CD4-positive, alpha-beta T cell treated with Interleukin-15 for 4 hours (primary cell): Measurements from ENCODE around the gene SBF2.
"Not testable (repeated sequence)": the region's sequence is repeated elsewhere in the genome, so short reads cannot be mapped to it uniquely, and the experiment has no call there.

Experiments used
- DNase-seq: peaks from one replicate; pipeline ENCODE4 v3.0.0-alpha.2; 2020; ENCODE audit warnings: low spot score

SBF2 gene

DNA sequence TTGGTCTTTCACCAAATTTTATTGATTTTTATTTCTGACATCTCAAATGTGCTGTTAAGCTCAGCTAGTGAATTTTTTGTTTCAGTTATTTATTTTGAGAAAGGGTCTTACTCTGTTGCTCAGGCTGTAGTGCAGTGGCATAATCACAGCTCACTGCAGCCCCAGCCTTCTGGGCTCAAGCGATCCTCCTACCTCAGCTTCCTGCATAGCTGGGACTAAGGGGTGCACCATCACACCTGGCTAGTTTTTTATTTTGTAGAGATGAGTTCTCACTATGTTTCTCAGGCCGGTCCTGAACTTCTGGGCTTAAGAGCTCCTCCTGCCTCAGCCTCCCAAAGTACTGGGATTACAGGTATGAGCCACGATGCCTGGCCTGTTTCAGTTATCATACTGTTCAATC is 282.0 kb downstream of the SBF2 start:
- no peak for DNase-seq

DNA sequence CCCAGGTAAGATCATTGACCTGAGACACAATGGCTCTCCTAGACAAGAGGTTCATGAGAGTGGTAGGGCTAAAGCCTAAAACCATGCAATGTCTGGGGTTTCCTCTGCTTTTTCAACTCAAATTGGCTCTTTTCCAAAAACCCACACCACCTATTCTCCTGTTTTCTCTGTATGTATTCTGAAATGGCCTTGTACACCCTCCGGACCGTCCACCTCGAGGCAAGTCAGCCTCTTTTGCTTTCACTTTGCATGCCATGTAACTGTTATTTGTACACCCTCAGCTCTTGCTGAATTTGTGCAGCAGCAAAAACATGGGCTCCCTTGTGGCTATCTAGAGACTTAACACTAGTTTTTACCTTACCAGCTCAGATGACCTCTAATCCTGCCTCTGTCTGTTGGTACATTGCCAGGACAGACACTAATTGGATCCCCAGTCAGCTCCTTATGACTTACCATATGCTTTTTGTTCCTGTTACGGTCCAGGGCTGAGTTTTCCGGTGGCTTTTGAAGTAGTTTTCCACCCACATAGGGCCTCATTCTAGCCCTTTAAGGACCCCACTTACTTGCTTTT is 288.0 kb downstream of the SBF2 start:
- DNase-seq: no peak

DNA sequence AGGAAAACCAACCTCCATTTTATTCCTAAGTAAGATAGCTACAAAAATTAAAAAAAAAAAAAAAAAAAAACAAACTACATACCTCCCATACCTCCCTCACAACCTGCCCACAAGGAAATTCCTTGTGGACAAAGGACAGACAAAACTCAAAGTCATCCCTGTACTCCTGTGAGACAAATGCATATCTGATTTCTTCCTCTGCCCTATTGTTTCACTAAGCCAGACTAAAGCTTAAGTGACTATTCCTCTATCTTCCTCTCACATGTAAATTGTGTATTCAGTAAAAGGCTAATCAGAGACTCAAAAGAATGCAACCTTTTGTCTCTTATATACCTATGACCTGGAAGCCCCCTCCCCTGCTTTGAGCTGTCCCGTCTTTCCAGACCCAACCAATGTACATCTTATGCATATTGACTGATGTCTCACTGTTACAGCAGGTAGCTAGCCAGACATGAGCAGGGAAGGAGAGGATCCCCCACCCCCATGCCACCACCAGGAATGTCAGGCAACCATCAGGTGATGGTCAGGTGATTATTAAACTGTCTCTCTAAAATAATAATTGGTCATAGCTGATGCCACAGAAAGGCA is 289.4 kb downstream of the SBF2 start:
- DNase-seq: no peak

DNA sequence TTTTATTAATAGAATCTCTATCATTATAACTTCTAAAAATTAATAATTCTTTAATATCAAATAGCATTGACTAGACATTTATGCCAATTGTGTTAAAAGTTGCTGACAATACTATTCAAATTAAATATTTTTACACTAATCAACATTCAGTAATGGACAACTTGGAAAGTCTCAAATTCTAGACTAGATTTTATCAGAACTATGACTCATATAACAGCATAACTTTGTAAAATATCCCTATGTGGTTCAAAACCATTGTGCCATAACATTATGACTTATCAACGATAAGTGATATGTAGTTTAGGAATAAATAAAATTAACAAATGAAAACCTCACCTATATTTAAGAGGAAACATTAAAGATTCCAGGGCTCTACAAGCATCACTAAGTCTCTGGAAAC is 291.8 kb downstream of the SBF2 start:
- no peak for DNase-seq

DNA sequence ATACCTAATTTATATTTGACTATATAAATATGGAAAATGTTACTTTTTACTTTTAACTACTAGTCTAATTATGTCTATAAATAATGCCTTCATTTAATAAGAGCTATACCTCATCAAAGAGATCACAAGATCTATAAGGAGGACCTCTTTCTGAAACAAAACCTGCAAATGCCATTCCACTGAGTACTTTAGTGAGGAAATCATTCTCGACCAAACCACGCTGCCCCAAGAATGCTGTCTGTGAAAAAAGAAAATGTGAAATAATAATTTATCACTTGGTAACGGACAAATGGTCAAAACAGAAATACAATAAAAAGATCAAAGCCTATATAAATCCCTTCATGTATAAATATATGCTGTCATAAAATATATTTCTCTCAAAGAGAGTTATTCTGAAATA is 301.7 kb downstream of the SBF2 start:
- no peak for DNase-seq

DNA sequence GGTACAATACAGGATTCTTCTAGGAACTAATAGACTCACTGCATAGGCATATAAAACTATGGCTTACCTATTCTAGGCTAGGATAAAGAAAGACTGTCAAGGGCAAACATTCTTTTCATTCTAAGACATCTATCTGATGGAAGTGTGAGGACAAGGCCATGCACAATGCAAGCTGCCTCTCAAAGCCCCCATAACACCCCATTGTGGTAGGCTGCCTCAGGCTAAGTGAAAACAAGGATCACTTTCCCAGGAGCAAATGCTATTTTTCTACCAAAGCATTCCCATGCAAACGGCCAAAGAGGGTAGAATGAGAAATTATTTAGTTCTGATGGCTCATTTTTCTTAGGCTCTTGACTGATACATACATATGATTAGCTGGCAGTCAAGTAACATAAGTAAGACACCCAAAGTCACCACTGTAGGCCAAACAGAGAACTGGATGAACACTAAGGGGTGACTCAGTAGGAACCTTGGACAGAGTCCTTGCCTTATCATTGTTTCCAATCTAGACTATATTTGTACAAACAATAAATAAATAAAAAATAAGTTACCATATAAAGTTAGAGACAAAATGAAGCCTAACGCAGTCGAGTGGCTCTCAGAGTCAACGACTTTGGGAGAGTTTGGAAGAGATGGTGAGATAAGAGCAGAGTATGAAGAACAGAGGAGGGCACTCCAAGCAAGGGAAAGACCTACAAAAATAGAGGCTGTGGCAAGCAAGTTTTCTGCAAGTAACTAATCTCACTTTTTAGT is 303.6 kb downstream of the SBF2 start:
- DNase-seq: no peak

DNA sequence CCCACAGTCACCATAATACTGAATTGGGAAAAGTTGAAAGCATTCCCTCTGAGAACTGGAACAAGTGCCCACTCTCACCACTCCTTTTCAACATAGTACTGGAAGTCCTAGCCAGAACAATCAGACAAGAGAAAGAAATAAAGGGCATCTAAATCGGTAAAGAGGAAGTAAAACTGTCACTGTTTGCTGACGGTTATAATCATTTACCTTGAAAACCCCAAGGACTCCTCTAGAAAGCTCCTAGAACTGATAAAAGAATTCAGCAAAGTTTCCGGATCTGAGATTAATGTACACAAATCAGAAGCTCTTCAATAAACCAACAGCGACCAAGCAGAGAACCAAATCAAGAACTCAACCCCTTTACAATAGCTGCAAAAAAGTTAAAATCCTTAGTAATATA is 306.7 kb downstream of the SBF2 start:
- DNase-seq: not testable (repeated sequence)

DNA sequence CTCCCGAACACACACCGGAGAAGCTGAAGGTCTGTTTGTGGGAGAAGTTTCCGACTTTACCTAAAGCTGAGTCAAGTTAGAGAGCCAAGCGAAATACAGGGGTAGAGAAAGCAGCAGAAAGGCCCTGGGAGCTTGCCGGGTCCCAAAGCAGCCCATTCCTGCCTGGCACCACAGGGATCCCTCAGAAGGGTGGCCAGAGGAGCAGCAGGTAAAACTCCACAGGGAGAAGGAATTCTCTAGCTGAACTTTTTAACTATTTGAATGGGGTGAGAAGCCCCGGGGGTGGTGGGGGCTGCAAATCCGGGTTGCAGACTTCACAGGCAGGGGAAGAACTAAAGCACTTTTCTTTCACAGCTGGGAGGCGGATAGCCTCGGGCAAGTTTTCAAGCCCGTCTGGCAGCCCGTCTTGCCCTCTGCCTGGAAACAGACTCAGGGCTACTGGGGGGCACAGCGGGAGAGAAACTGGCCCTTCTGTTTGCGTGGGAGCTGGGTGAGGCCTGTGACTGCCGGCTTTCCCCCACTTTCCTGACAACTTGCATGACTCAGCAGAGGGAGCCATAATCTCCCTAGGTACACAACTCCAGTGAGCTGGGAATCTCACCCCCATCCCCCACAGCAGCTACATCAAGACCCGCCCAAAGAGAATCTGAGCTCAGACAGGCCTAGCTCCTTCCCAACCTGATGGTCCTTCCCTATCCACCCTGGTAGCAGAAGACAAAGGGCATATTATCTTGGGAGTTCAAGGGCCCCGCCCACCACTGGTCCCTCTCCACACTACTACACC is 311.0 kb downstream of the SBF2 start:
- DNase-seq: no peak

DNA sequence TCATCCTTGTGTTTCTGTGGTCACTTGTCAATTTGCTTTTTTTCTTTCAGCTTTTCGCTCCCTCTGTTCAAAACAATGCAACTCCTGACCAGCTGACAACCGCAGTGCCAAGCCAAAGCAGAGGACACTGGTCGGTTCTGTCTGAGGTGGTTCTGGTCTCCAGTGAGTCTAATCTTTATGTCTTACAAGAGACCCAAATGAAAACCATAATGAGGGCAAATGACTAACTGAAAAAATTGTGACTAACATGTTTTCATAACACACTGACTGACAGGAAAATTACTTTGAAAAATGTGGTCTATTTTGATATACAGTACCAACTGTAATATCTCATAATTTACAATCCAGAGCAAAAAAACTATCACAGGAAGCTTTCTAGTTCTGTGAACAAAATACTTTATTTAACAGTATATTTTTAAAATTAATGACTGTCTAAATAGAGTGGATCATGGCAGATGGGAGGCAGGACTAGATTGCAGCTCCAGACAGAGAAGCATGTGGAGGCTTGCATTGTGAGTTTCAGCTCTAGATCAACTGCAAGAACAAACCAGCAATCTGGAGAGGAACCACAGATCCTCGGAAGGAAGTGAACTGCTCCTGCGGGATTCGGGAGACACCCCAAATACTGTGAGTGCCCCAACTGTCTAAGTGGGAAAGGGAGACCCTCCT is 311.8 kb downstream of the SBF2 start:
- no peak for DNase-seq

DNA sequence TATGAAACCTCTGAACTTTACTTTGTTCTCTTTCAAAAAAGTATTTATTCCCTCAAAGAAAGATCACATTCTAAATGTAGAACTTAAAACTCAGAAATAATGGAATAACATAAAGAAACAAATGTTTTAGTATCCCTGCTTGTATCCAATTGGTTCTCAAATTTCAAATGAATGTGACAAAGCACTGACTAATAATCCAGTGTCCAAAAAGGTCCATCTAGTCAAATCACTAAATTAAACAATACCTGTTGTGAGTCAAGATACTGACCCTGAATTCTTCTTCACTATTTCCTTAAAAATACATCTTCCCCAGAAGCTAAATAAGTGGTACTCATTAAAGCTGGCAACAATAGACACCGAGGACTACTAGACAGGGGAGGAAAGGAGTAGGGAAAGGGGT is 313.1 kb downstream of the SBF2 start:
- DNase-seq: no peak

DNA sequence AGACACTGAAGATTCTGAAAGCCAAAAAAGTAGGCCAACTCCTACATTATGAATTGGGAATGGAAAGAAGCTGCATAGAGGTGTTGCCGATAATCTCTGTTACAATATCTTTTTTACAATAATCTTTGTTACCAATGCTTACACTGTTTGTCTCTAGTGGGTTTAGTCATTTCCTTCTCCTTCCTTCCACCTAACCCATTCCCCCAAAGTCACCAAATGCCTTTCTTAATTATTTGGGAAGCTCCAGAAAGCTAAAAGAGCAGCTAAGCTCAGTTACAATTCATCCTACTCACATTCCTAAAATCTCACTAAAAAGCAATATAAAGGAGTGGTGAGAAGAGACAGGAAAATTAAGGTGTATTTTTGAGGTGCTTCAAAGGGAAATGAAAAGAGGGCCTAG is 316.5 kb downstream of the SBF2 start:
- no peak for DNase-seq

DNA sequence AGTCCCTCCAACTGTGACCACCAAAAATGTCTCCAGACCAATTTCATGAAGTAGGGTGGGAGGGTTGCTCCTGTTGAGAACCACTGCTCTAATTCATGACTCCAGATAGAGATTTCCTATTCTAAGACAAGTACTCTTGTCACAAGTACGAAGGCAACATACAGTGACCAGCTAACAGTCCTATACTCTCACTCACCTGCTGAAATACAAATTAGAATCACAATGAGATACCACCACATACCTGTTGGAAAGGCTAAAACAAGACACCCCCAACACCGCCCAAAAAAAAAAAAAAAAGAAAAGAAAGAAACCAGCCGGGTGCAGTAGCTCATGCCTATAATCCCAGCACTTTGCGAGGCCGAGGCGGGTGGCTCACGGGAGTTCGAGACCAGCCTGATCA is 319.6 kb downstream of the SBF2 start:
- no peak for DNase-seq

DNA sequence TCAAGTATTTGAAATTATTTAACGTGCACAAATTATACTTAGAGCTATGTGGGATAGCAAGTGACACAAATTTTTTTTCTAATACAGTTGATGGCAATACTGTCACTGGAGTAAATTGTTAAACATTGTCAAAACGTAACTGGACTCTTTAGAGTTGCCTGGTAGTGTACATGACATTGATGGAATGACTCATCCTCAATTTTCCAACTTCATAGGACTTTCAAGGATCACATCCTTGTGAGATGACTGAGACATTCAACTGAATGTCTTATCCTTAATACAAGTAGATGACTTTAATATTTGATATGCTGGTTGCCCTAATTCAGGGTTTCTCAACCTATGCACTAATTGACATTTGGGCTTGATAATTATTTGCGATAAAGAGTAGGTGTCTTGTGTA is 320.1 kb downstream of the SBF2 start:
- no peak for DNase-seq

DNA sequence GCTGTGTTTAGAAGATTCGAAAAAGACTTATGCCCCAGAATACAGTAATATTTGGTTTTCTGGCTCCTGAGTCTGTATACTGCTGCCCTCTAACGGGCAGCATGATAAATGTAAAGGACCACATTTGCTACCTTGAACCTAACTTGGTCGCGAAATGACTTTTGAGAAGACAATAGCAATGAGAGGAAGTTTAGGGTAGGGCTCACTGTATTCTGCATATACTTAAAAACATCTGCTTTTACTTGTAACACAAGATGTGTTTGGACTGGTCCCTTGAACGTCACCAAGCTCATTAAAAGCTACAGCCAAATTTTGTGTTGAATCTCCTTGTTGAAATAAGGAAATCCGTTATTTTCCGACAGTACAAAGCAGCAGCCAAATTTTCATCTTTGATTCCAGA is 321.0 kb downstream of the SBF2 start:
- peak; percentile 47 for DNase-seq

DNA sequence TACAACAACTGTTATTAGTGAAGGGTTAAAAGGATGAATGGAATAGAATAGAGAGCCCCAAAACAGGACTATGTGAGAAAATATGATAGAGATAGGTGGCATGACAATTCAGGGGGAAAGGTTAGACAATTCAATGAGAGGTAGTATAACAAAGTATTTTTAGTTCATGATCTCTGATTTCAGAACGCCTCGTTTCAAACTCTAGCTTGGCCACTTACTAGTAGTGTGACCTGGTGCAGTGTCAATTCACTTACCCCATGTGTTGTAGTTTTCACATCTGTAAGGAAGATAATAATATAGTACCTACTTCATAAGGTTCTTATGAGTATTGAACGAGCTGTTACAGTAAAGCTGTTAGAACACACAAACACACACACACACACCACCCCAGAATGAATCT is 322.1 kb downstream of the SBF2 start:
- no peak for DNase-seq

DNA sequence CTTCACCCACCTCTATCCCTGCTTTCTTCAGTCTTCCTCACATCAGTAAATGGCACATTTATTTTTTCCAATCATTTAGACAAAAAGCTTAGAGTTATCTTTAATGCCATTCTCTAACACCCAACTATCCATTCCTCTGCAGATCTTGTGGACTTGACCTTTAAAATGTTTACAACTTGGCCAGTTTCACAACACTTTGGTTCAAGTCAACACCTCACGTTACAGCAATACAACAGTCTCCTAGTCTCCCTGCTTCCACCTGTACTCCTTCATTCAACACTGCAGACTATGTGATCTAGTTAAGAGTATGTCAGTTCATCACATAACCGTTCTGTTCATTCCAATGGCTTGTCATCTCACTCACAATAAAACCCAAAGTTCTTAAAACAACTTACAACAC is 325.0 kb downstream of the SBF2 start:
- no peak for DNase-seq

DNA sequence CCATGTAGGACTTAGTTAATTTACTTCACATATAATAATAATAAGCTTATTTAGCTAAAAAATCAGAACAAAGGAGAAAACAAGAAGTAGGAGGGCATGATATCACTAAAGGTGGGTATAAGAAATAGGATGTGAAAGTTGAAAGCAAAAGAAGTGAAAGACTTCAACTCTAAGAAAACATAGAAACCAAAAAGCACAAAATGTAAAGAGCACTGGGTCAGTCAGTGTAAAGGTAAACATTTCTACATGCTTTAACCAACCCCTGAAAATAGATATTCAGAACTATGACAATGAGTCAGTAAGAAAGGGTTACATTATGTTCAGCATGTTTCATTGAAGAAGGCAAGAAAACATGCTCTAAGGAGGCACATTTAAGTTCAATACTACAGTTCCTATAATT is 331.3 kb downstream of the SBF2 start:
- no peak for DNase-seq

DNA sequence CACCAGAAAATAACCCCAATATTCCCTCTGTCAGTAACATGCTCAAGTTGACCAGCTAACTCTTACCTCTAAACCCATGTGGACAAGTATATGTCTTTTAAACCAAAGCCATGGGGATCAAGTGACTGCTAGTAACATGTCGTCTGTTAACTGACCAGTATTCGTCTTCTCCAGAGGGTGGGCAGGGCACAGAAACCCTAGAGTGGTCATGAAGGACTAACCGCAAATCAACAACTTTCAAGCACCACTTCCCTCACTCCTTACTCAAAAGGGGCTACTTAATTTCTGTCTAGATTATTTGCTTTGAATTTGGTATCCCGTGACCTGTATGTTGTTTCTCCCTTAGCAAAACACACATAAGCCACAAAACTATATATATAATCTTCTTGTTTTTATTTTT is 336.9 kb downstream of the SBF2 start:
- no peak for DNase-seq

DNA sequence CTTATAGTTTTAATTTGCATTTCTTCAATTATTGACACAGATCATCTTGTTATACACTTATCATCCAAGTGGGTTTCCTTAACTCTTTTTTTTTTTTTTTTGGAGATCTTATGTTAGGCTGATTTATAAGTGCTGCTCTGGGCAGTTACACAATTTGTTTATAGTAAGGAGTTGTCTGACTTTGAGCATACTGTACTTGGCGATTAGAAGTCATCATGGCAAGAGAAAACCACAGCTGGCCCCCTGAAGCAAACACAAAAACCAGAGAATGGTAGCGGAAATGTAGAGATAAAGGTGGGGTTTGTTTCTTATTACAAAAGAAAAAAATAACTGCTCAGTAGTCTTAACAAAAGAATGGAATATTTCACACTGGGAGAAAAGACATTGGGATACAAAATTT is 337.5 kb downstream of the SBF2 start:
- DNase-seq: no peak

DNA sequence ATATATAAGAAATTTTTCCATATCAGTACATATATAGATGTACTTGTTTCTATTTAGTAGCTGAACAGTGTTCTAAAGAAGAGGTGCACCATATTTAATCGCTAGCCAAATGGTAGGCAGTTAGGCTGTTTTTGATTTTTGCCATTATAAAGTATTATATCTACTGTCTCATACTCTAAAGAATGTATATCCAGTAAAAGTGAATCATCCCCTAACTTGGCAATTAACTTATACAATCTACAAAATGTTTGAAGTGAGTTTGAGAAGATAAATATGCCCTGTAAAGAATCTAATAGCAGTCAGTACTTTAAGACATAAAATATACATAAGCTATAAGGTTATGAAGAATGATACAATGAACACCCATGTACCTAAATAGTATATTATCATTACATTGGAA is 338.6 kb downstream of the SBF2 start:
- no peak for DNase-seq

DNA sequence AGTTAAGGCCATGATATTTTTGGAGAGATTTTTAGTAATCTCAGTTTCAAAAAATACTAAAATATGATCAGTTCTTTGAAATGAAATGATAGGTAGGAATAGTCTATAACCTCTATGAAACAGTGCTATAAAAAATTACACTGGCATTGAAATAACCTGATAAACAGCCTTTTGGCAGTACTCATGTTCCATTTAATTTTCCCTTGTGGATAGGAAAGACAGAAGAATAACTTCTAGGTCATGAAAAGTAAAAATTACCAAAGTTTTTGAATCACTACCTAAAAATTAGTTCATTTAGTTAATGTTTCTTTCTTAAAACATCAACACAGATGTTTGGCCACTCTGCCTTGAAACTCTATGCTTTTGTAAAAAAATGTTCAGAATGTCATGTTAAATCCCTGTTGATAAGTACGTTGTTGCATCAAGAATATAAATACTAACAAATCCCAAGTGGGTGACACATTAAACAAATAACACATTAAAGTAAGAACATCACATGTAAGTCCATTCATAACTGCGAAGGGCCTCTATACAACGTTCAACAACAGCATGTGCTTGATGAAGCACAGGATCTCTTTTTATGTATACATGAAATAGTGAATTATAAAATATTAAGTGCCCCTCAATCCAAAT is 339.9 kb downstream of the SBF2 start:
- no peak for DNase-seq
